HepG2 (cell line): ENCODE results near the gene CPPED1. TPM values are rescaled to one million over a fixed set of nuclear protein-coding genes. Genes with fewer than 3 reads are reported as not detected.

Experiments used
- ATF4 ChIP-seq, 2 experiments: fragments of 450-650 bp in 1 of 2; sonication (generic) in 1 of 2; formaldehyde crosslinking; IDR thresholded peaks; 2 replicates each; pipeline versions ENCODE4 v1.5.0 to v1.8.0; 2020 to 2022; ENCODE audit warnings: mild to moderate bottlenecking in 1 of 2, missing genetic modification reagents in 1 of 2
- BRD4 ChIP-seq: sonication (generic); formaldehyde crosslinking; IDR thresholded peaks from 2 replicates; pipeline ENCODE4 v1.4.0; 2020; ENCODE audit warnings: missing genetic modification reagents
- CAMTA2 ChIP-seq: sonication (generic); formaldehyde crosslinking; IDR thresholded peaks from 2 replicates; pipeline ENCODE4 v1.4.0; 2020; ENCODE audit warnings: mild to moderate bottlenecking, missing genetic modification reagents, borderline replicate concordance
- CEBPG ChIP-seq: IDR thresholded peaks from 2 replicates; pipeline ENCODE4 v1.6.1; 2016
- DRAP1 ChIP-seq: IDR thresholded peaks from 2 replicates; pipeline ENCODE4 v1.6.1; 2016; ENCODE audit warnings: missing genetic modification reagents, missing compliant biosample characterization
- EHMT2 ChIP-seq: fragments of 200-600 bp; sonication (generic); IDR thresholded peaks from 2 replicates; pipeline ENCODE4 v1.7.0; 2017; ENCODE audit warnings: antibody characterized with exemption, low read depth, low read length, borderline replicate concordance
- FOXO1 ChIP-seq: sonication (generic); formaldehyde crosslinking; IDR thresholded peaks from 2 replicates; pipeline ENCODE4 v1.4.0; 2020; ENCODE audit warnings: missing genetic modification reagents
- HMGXB3 ChIP-seq: sonication (generic); formaldehyde crosslinking; IDR thresholded peaks from 2 replicates; pipeline ENCODE4 v1.4.0; 2020; ENCODE audit warnings: missing genetic modification reagents, borderline replicate concordance
- HOXD1 ChIP-seq: sonication (generic); formaldehyde crosslinking; IDR thresholded peaks from 2 replicates; pipeline ENCODE4 v1.5.0; 2020; ENCODE audit warnings: missing genetic modification reagents
- KDM3A ChIP-seq: IDR thresholded peaks from 2 replicates; pipeline ENCODE4 v1.6.1; 2018; ENCODE audit warnings: low read depth, missing compliant biosample characterization
- MAFG ChIP-seq: sonication (generic); formaldehyde crosslinking; IDR thresholded peaks from 2 replicates; pipeline ENCODE4 v1.5.1; 2020; ENCODE audit warnings: mild to moderate bottlenecking, missing genetic modification reagents
- MED13 ChIP-seq: sonication (generic); formaldehyde crosslinking; IDR thresholded peaks from 2 replicates; pipeline ENCODE4 v1.5.0; 2020; ENCODE audit warnings: missing genetic modification reagents
- MLLT10 ChIP-seq: sonication (generic); formaldehyde crosslinking; IDR thresholded peaks from 2 replicates; pipeline ENCODE4 v1.4.0; 2020; ENCODE audit warnings: missing genetic modification reagents
- REPIN1 ChIP-seq: sonication (generic); formaldehyde crosslinking; IDR thresholded peaks from 2 replicates; pipeline ENCODE4 v1.8.0; 2022; ENCODE audit warnings: missing genetic modification reagents, low read depth, mild to moderate bottlenecking, borderline replicate concordance
- SP2 ChIP-seq: sonication (generic); formaldehyde crosslinking; IDR thresholded peaks from 2 replicates; pipeline ENCODE4 v1.5.1; 2020; ENCODE audit warnings: mild to moderate bottlenecking, missing genetic modification reagents
- ZFX ChIP-seq: sonication (generic); formaldehyde crosslinking; IDR thresholded peaks from 2 replicates; pipeline ENCODE4 v1.4.0; 2020; ENCODE audit warnings: mild to moderate bottlenecking, low read depth, missing genetic modification reagents, moderate library complexity
- ZNF143 ChIP-seq: sonication (generic); formaldehyde crosslinking; IDR thresholded peaks from 2 replicates; pipeline ENCODE4 v1.4.0; 2020; ENCODE audit warnings: missing genetic modification reagents
- ZNF350 ChIP-seq: sonication (generic); formaldehyde crosslinking; IDR thresholded peaks from 2 replicates; pipeline ENCODE4 v1.4.0; 2020; ENCODE audit warnings: mild to moderate bottlenecking, low read depth, missing genetic modification reagents, borderline replicate concordance
- ZNF503 ChIP-seq: sonication (generic); formaldehyde crosslinking; IDR thresholded peaks from 2 replicates; pipeline ENCODE4 v1.4.0; 2020; ENCODE audit warnings: missing genetic modification reagents
- ZNF512B ChIP-seq: sonication (generic); formaldehyde crosslinking; IDR thresholded peaks from 2 replicates; pipeline ENCODE4 v1.5.1; 2020; ENCODE audit warnings: missing genetic modification reagents, mild to moderate bottlenecking, borderline replicate concordance
- polyA plus RNA-seq, 8 experiments: library from polyadenylated mRNA; depleted of rRNA in 3 of 8; stranded (reverse) in 7 of 8; unstranded in 1 of 8; fragments of >200 nt; fragmentation: Illumina TruSeq in 4 of 8; extraction: Trizol in 4 of 8; gene quantifications; 2 replicates each; pipeline versions ENCODE4 v1.2.1 to v1.2.3, GENCODE V29; 2011 to 2016; ENCODE audit warnings: low read depth in 4 of 8, missing spikeins in 1 of 8, mixed read lengths in 1 of 8; ENCODE audit not compliant: insufficient read depth in 1 of 8
- total RNA-seq, 5 experiments: library from RNA; depleted of rRNA; stranded (reverse); fragments of >200 nt; fragmentation: Illumina TruSeq; extraction: Trizol; gene quantifications; 2 replicates each; pipeline ENCODE4 v1.2.3, GENCODE V29; 2016; ENCODE audit warnings: low read depth in 1 of 5

CPPED1 gene
- total and polyA plus RNA-seq, 2 of the 13 experiments (the other 11 are each of a cell fraction or from before 2014, with no cell fraction given) = 66.6 to 71.3 TPM

- TF ChIP-seq DRAP1 (CRISPR knock-in tag) (peak; percentile 42; the same call in 1 of the 2 replicates), MED13 (CRISPR knock-in tag) (no peak), CEBPG (peak; percentile 69), EHMT2 (peak; percentile 98), ZNF143 (CRISPR knock-in tag) (peak; percentile 48; the same call in 1 of the 2 replicates), SP2 (no peak), ZNF512B (no peak), KDM3A (CRISPR knock-in tag) (peak; percentile 52; the same call in 1 of the 2 replicates), ATF4 (CRISPR knock-in tag; IDR thresholded peaks at IDR 0.05) (peak in 1 of 2 experiments; percentile 56; a peak in 1 of 4 replicates), CAMTA2 (CRISPR knock-in tag) (no peak; the same call in 1 of the 2 replicates), ZFX (no peak), ZNF350 (peak; percentile 64; the same call in 1 of the 2 replicates), ZNF503 (CRISPR knock-in tag) (no peak; the same call in 1 of the 2 replicates), MAFG (CRISPR knock-in tag) (no peak), MLLT10 (CRISPR knock-in tag) (no peak), BRD4 (CRISPR knock-in tag) (no peak), HOXD1 (CRISPR knock-in tag) (0 out of 2 replicates have a peak, but pooled peaks have one; percentile 67), REPIN1 (peak; percentile 87), FOXO1 (peak; percentile 77), HMGXB3 (CRISPR knock-in tag) (peak; percentile 95)
These were observed 142.0 kb downstream of the CPPED1 start (continued) for GRCh38 chr16:12661656-12662172.
